ENCODE data around the gene CD63. TPM values are rescaled to one million over a fixed set of nuclear protein-coding genes. Genes with fewer than 3 reads are reported as not detected.

Gene CD63
- total RNA-seq, 4 donors from 2014 or later: 144 to 349 (median 264) TPM

DNA sequence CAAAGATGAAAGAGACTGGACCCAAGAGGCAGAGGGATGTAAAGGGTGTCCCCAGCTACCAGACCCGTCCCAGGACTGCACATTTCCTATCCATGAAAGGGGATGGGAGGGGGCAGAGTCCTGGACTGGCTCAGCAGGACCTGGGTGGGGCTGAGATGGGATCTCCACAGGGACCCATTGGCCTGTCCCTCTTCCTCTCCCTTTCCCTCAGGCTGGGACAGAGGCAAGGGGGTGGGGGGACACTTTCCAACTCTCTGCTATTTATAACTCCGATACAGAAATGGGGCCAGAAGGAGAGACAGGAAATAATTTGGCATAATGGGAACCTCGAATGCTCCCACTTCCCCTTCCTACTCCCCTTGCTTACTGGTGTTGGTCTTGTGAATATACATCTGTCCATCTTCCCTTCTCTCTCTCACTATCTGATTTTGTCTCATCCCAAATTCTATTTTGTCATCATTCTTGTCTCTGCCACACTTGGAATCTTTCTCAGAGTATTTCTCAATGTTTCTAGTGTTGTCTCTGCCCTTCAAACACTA lies 20.0 kb downstream of the CD63 start:
- Histone ChIP-seq H3K4me3 (peak overlapping the region in 3 of 4 donors; percentile 56 to 65 (median 59)), H3K4me1 (peaks cover 12 to 52% (median 21%) of the 10 kb centered on the region in 3 donors)

DNA sequence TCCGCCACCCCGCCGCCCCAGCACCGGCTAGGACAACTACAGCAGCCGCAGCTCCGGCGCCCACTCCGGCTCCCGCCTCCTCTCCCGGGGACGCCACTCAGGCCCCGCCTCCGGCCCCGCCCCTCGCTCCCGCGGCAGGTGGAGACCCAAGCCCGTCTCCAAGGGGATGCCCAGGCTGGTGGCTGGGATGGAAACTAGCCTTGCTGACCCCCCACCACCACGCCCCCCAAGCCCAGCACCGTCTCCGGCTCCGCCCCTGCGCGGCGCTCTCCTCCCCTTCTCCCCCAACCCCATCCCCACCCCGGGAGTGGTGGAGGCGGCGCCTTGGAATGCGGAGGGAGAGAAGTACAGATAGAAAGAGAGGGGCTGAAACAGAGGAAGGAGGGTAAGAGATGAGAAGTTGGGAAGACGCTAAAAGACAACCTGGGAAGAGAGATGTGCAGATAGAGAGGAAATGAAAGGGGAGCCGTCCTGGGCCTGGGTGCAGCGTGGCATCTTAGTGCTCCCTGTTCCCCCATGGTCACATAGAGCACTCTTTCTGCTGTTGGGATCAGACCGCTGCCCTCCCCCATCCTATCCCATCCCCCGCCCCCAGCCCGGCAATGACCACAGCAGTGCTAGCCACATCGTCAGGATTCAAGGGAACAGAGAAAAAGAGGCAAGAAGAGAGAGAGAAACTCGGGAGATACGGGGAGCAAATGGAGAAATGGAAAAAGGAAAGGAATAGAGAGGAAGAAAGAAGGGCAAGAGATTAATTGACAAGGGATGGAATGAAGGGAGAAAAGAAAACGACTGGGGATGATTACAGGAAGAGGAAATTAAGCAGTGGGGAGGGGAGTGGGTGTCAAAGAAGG lies 20.7 kb downstream of the CD63 start, which contains the start of gene ITGA7:
Gene ITGA7, minus strand, starts transcription at position 64 of the 854 bp plus-strand sequence. CDS start 222 bp downstream, outside the sequence.
- peaks cover 0 to 38% (median 1%) of the 10 kb centered on the region in 4 donors for H3K27me3 ChIP-seq
- H3K27ac ChIP-seq: peak within 1 kb of the TSS; percentile 50 to 88 (median 84)
- H3K4me1 ChIP-seq: peaks cover 12 to 49% (median 18%) of the 10 kb centered on the region in 3 donors

More for the DNA sequence above, 20.0 kb downstream of the CD63 start:
- no peaks in the 10 kb centered on the region for H3K9me3 ChIP-seq
- peak overlapping the region; percentile 50 to 87 (median 81) for H3K27ac ChIP-seq
- peaks cover 0 to 38% (median 1%) of the 10 kb centered on the region in 4 donors for H3K27me3 ChIP-seq
- DNase-seq: no peak
- no peaks in the 10 kb centered on the region for H3K36me3 ChIP-seq
- WGBS, 2 donors: 14 to 26% methylated on average over 3 of the region's 3 CpGs
- TF ChIP-seq POLR2A (IDR thresholded peaks at IDR 0.05): no peak
- TF ChIP-seq, protein P1, sequence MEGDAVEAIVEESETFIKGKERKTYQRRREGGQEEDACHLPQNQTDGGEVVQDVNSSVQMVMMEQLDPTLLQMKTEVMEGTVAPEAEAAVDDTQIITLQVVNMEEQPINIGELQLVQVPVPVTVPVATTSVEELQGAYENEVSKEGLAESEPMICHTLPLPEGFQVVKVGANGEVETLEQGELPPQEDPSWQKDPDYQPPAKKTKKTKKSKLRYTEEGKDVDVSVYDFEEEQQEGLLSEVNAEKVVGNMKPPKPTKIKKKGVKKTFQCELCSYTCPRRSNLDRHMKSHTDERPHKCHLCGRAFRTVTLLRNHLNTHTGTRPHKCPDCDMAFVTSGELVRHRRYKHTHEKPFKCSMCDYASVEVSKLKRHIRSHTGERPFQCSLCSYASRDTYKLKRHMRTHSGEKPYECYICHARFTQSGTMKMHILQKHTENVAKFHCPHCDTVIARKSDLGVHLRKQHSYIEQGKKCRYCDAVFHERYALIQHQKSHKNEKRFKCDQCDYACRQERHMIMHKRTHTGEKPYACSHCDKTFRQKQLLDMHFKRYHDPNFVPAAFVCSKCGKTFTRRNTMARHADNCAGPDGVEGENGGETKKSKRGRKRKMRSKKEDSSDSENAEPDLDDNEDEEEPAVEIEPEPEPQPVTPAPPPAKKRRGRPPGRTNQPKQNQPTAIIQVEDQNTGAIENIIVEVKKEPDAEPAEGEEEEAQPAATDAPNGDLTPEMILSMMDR (IDR thresholded peaks at IDR 0.05): no peak
- intact Hi-C loops (cut with DNase I): no loop called here

DNA sequence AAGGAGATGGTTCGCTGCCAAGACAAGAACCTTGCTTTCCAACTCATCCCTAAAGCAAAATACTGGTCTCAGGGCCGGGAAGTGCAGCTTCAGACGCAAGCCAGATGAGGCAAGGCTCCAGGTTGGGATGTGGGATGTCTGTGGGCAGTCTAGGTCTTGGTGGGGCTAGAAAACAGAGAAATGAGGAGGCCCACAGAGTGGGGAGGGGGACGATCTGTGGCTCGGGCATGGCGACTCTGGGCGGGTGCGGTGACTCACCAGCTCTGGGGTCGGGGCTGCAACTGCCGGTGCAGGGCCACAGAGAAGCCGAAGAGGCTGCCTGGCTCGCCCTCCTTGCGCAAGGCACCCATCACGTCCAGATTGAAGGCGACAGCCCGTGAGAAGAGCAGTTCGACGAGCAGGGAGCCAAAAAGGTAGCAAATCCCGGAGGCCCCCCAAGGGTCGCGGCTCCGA lies 21.6 kb downstream of the CD63 start:
- no peak for DNase-seq
- H3K4me1 ChIP-seq: peaks cover 12 to 42% (median 15%) of the 10 kb centered on the region in 3 donors
- intact Hi-C loops (cut with DNase I): no loop called here
- peak overlapping the region; percentile 50 to 88 (median 84) for H3K27ac ChIP-seq
- TF ChIP-seq, protein P1 (IDR thresholded peaks at IDR 0.05): no peak
- no peak for TF ChIP-seq POLR2A (IDR thresholded peaks at IDR 0.05)
- H3K4me3 ChIP-seq: peak overlapping the region; percentile 33 to 65 (median 58)
- H3K27me3 ChIP-seq: peaks cover 0 to 38% (median 1%) of the 10 kb centered on the region in 4 donors
- no peaks in the 10 kb centered on the region for H3K9me3 ChIP-seq
- H3K36me3 ChIP-seq: no peaks in the 10 kb centered on the region
- 15 to 25% methylated on average over 2 to 9 of the region's 22 CpGs for WGBS, 2 donors

More for the DNA sequence above, 20.7 kb downstream of the CD63 start, which contains the start of gene ITGA7:
- no peak for DNase-seq
- WGBS, 2 donors: 0 to 7% methylated on average over 7 of the region's 39 CpGs
- no peak for TF ChIP-seq POLR2A (IDR thresholded peaks at IDR 0.05)
- TF ChIP-seq, protein P1 (IDR thresholded peaks at IDR 0.05): no peak
- Histone ChIP-seq H3K9me3 (no peaks in the 10 kb centered on the region), H3K36me3 (no peaks in the 10 kb centered on the region), H3K4me3 (peak within 1 kb of the TSS; percentile 33 to 65 (median 58))
- intact Hi-C loops (cut with DNase I): no loop called here

DNA sequence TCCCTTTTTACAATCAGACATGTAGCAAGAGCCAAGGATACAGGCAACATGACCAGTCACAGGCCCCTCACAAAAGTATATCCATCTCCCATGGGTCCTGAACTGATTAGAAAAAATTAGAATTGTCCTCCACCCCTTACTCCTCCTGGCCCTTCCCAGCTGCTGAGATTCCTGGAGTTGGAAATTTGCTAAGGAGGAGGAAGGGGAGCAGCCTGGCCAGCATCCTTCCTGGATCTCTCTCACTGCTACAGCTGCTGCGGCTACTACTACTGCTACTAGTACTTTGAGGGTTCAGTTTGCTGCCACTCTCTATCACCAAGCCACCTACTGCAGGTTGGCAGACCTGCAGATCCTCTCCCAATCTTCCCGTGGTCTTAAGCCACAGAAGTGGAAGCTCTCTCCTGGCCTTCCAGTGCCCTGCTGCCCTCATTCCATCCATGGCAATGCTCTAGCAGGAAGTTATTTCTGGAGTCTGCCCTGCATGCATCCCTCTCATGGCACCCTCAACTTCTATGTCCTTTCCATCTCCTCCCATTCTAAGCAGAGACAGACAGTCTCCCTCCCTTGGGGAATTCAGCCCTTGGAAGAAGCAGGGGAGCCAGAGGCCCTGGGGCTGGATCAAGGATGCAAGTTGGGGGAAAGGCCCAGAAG lies 22.1 kb downstream of the CD63 start:
- Histone ChIP-seq H3K27me3 (peaks cover 0 to 38% (median 1%) of the 10 kb centered on the region in 4 donors), H3K9me3 (no peaks in the 10 kb centered on the region), H3K4me1 (peaks cover 12 to 42% (median 13%) of the 10 kb centered on the region in 3 donors), H3K4me3 (peak overlapping the region; percentile 33 to 65 (median 58)), H3K27ac (peak overlapping the region; percentile 50 to 88 (median 84)), H3K36me3 (no peaks in the 10 kb centered on the region)
- DNase-seq: no peak
- TF ChIP-seq, protein P1 (IDR thresholded peaks at IDR 0.05): no peak
- no peak for TF ChIP-seq POLR2A (IDR thresholded peaks at IDR 0.05)
- intact Hi-C loops (cut with DNase I): no loop called here
- 65 to 80% methylated on average over 2 of the region's 2 CpGs for WGBS, 2 donors
